H1 (cell line): Measurements from ENCODE around the gene TMEM165.

Source experiments
- CBX5 ChIP-seq: fragments of 300-800, 300-1000 bp; sonication (generic); IDR thresholded peaks from 2 replicates; pipeline ENCODE4 v1.7.1; 2016; ENCODE audit warnings: antibody characterized with exemption, low read length, low read depth
- CHD2 ChIP-seq: IDR thresholded peaks from 2 replicates; pipeline ENCODE4 v1.6.1; 2012; ENCODE audit warnings: low read length, improper control_type of control experiment
- CTCF ChIP-seq, 3 experiments: IDR thresholded peaks; 1 replicate in 2 of 3; 2 replicates in 1 of 3; pipeline versions ENCODE4 v1.5.1 to v1.6.1; 2011; ENCODE audit warnings: low read length in 3 of 3, mild to moderate bottlenecking in 3 of 3, inconsistent platforms in 2 of 3, low read depth in 1 of 3, moderate library complexity in 1 of 3; ENCODE audit not compliant: insufficient read depth in 1 of 3; ENCODE audit errors: control extremely low read depth in 1 of 3
- JUN ChIP-seq: IDR thresholded peaks from 2 replicates; pipeline ENCODE4 v1.6.1; 2011; ENCODE audit warnings: low read depth, mild to moderate bottlenecking, improper control_type of control experiment, low read length
- KDM1A ChIP-seq: fragments of 200-600, 300-600 bp; sonication (generic); IDR thresholded peaks from 2 replicates; pipeline ENCODE4 v1.7.1; 2016; ENCODE audit warnings: mild to moderate bottlenecking, low read length, borderline replicate concordance
- POLR2AphosphoS5 ChIP-seq: IDR thresholded peaks from 2 replicates; pipeline ENCODE4 v1.6.1; 2011; ENCODE audit warnings: low read depth, low read length
- RAD21 ChIP-seq, 2 experiments: IDR thresholded peaks in 1 of 2; conservative IDR thresholded peaks in 1 of 2; 2 replicates each; pipeline ENCODE4 v1.6.1; 2011; ENCODE audit warnings: low read depth in 2 of 2, low read length in 2 of 2, improper control_type of control experiment in 1 of 2, inconsistent platforms in 1 of 2, mild to moderate bottlenecking in 1 of 2, moderate library complexity in 1 of 2
- RFX5 ChIP-seq: IDR thresholded peaks from 2 replicates; pipeline ENCODE4 v1.6.1; 2011; ENCODE audit warnings: low read depth, low read length, improper control_type of control experiment, borderline replicate concordance
- SAP30 ChIP-seq: fragments of 300-600 bp; sonication (generic); IDR thresholded peaks from 2 replicates; pipeline ENCODE4 v1.7.1; 2012; ENCODE audit warnings: low read length, moderate library complexity, mild to moderate bottlenecking, inconsistent platforms; ENCODE audit not compliant: insufficient read depth, insufficient replicate concordance
- SP1 ChIP-seq: IDR thresholded peaks from 2 replicates; pipeline ENCODE4 v1.6.1; 2011; ENCODE audit warnings: low read depth, low read length
- SRF ChIP-seq: IDR thresholded peaks from 2 replicates; pipeline ENCODE4 v1.6.1; 2011; ENCODE audit warnings: mild to moderate bottlenecking, low read depth, low read length, moderate library complexity
- USF2 ChIP-seq: IDR thresholded peaks from 2 replicates; pipeline ENCODE4 v1.6.1; 2011; ENCODE audit warnings: low read length, improper control_type of control experiment
- ZNF274 ChIP-seq: IDR thresholded peaks from 2 replicates; pipeline ENCODE4 v1.7.0; 2012; ENCODE audit warnings: low read length, borderline replicate concordance; ENCODE audit errors: extremely low read depth

GRCh38 chr4:55346851-55347255 lies 48.9 kb upstream of the TMEM165 start:
- TF ChIP-seq SAP30 (no peak), RFX5 (no peak), USF2 (no peak), JUN (no peak), CTCF (IDR thresholded peaks at IDR 0.05; ENCODE audit: control extremely low read depth in 1 of 3, insufficient read depth in 1 of 3, low read depth in 1 of 3, low read length in 3 of 3) (no peak), ZNF274 (no peak), RAD21 (IDR thresholded peaks at IDR 0.05 in 1 of 2, conservative IDR thresholded peaks at IDR 0.05 in 1 of 2; ENCODE audit: low read depth in 2 of 2, low read length in 2 of 2) (no peak), SRF (no peak), POLR2AphosphoS5 (no peak), CBX5 (no peak), CHD2 (no peak), KDM1A (no peak), SP1 (no peak)
